Measurements from ENCODE around the gene OLFM2. TPM values are rescaled to one million over a fixed set of nuclear protein-coding genes. Genes with fewer than 3 reads are reported as not detected.
"Not testable (repeated sequence)": the region's sequence is repeated elsewhere in the genome, so short reads cannot be mapped to it uniquely, and the experiment has no call there.

The OLFM2 gene
- total RNA-seq, 1 donor from 2014 or later: 0.79 TPM

DNA sequence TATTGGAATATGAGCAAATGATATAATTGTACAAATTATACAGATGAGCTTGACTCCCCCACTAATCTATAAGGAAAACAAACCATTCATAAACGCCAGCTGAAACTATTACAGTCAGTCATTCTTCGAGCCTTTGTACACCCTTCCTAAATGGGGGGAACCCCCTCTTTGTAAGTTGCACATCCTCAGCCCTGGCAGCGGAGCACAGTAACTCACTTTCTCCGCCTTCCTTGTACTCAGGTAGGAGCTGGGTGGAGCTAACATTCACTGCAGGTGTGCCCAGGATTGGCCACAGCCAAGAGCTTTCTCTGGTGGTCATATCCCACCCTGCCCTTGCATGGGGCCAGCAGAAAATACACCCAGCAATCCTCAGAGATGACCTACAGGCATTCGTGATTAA, 72.6 kb downstream of the OLFM2 start:
- DNase-seq (ENCODE audit: low read depth in 2 of 2): no peak

DNA sequence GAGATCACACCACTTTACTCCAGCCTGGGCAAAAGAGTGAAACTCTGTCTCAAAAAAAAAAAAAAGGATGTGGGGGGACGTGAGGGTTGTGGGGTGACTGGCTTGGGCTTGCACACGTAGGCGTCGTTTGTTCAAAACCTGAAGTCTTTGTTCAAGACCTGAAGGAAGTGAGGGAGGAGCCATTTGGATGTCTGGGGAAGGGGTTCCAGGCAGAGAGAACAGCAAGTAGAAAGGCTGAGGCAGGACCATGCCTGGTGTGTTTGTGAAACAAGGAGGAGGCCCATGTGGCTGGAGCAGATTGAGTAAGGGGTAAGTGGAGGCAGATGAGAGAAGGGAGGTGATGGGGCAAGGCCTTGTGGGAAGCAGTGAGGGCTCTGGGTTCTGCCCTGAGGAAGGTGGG, 73.4 kb downstream of the OLFM2 start:
- DNase-seq (ENCODE audit: low read depth in 2 of 2): no peak

DNA sequence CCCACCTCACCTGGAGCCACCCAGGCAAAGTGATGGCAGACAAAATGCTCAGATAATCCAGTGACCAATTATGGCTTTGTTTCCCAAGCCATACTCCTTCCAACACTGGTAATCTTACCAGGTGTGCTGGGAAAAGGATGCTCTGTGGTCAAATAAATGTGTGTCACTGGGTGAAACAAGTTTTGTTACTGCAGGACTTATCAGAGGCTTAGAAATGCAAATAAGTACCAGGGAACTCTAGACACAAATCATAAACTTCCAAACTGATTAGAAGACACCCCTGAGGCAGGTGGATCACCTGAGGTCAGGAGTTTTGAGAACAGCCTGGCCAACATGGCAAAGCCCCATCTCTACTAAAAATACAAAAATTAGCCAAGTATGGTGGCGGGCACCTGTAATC, 74.8 kb downstream of the OLFM2 start:
- DNase-seq (ENCODE audit: low read depth in 2 of 2): no peak

DNA sequence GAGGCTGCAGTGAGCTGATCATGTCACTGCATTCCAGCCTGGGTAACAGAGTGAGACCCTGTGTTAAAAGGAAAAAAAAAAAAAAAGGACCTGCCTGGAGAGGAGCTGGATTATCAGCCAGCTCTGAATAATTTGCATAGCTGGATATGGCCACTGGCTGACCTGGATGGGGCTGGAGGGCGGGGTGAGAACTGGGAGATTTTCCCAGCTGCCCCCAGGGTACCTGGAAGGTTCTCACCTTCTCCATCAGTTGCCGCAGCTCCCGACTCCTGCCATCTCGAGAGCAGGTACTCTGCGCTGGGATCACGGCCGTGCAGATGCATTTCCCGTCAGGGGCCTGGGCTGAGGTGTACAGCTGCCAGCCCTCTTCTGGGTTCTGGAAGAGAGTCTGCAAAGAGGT, 75.9 kb downstream of the OLFM2 start:
- no peak for DNase-seq (ENCODE audit: low read depth in 2 of 2)

DNA sequence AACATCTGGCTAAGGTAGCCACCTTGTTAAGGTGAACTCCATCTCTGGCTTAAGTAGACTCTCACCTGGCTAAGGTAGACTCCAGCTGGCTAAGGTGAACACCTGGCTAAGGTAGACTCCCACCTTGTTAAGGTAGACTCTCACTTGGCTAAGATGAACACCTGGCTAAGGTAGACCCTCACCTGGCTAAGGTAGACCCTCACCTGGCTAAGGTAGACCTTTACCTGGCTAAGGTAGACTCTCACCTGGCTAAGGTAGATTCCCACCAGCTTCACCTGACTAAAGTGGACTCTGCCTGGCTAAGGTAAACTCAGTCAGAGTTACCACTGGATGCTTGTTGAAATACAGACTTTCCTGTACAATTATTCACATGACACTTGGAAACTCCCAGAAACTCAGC, 77.5 kb downstream of the OLFM2 start:
- DNase-seq (ENCODE audit: low read depth in 2 of 2): no peak

DNA sequence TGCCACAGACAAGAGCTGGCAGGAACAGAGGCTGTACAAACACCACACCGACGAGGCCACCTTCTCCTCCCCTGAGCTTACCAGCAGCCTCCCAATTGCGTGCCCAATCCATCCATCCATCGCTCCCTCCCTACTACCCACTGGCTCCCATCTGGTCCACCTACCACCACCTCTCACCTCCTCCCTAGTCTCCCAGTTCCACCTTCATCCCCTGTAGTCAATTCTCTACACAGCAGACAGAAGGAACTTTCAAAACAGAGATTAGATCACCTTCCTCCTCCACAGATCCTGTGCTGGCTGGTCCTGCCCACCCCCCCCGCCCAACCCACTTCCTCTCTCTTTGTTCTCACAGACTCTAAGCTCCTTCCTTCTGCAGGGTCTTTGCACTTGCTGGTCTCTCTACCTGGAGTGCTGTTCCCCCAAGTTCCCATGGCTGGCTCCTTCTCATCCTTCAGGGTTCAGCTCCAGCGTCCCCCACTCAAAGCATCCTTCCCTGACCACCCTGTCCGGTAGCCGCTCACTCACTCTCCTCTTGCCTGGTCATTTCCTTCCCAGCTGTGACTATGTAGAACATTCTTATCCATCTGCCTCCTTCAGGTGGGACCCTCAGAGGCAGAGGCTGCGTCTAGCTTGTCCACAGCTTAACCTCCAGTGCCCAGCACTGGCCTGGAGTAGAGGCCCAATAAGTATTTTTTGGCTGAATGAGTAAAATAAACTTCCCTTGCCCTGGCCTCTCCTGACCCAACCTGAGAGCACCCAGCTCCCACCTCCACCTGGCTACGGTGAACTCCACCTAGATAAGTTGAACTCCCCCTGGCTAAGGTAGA, 78.2 kb downstream of the OLFM2 start:
- DNase-seq (ENCODE audit: low read depth in 2 of 2): no peak

DNA sequence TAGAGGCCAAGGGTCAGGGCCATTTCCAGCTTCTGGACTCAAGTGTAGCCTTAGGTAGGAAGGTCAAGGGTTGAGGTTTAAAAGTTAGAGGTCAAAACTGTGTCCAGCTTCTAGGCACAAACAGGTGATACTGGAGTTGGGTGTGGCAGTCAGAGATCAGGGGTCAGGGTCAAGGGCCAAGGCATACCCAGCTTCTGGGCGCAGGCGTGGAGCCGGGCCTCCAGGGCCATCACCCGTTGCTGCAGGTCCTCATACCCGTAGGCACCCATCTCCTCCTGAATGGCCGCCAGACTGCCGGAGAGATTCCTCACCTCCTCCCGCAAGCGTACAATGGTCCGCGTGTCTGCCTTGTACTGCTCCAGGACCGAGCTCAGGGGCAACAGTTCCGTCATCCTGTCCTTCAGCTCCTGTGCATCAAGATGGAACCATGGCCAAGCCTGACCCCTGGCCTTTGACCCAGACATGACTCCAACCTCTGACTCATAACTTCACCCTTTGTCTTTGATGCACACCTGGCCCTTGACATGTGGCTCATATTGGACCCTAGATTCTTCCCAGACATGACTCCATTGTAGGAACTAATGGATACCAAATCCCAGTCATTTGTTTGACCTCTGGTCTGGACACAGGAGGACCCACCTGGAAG, 79.1 kb downstream of the OLFM2 start:
- DNase-seq (ENCODE audit: low read depth in 2 of 2): no peak

DNA sequence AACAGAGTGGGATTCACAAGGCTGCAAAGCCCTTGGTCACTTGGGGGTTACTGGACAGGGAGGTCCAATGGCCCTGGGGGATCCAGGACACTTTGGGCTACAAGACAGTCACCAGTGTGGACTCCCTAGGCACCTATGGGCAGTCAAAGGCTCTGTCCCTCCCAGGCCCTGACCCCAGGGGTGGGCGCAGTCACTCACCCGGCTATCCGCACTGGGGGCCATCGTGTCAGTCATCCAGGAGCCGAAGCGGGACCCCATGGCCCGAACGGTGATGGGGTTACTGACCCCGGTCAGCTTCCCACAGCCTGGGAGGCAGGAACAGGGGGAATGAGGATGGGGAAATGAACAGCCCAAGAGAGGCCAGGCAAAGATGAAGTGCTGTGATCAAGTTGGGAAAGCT, 79.7 kb downstream of the OLFM2 start:
- DNase-seq (ENCODE audit: low read depth in 2 of 2): no peak

DNA sequence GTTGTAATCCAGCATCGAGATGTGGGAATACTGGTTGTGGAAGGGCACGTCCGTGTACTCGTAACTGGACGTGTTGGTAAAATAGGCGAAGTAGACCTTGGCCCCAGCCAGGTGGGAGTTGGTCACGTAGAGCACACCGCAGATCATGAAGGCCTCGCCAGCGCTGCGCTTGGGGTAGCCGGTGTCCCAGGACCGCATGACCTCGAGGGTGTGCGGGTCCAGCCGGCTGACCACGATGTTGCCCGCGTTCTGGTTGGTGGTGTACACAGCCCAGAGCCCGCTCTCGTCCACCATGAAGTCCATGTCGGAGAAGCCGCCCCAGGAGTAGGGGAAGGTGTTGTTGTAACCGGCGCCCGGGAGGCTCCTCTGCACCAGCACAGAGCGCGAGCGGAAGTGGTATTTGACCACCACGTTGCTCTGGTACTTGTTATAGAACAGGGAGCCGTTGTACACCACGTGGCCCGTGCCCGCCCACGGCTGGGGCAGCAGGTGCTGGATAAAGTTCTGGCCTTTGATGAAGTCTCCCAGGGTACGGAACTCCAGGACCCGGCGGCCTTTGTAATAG, 82.0 kb downstream of the OLFM2 start:
- DNase-seq (ENCODE audit: low read depth in 2 of 2): no peak

DNA sequence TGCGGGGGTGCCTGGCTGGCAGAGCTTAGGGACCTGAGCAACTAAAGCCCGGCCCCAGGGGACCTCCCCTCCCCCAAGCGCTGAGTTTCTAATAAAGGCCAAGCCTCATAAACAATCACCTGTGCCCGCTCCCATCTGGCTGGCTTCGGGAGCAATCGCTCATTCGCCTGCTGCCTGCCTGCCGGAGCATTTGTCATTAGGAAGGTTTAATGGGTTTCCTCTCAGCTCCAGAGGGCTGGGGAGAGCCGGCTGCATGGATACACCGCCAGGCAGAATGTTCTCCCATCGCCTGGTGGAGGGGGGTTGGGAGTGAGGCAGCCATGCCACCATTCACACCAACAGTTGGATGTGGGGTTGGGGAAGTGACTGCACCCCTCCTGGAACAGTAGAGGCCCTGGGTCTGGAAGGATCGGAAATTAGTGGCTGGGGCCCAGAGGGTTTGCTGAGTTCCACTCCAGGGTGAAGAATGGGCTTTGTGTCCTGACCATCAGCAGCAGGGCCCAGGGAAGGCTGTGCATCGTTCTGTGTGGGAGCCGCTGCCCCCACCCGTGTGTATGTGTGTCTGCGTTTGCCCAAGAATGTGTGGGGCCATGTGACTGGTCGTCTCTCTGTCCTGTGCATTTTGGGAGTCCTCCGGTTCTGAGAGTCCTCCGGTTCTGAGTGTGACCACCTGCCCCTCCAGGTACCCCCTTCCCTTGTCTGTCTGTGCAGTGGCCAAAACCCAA, 85.9 kb downstream of the OLFM2 start:
- DNase-seq (ENCODE audit: low read depth in 2 of 2): no peak

DNA sequence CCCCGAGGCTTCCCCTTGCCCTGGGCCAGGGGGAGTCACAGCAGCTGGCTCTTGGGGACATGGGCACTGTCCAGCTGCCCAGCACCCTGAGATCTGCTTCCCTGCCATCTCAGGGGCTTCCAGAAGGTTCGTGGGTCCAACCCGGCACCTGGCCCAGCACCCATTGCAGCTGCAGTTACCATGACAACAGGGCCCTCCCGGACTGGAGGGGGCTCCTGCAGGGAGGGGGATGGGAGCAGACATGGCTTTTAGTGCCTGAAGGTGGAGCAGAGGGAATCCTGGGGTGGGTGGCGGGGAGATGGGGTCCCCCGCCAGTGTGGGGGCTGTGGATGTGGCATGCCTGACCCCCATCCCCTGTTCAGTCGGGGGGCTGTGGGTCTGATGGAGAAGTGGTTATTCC, 86.5 kb downstream of the OLFM2 start:
- DNase-seq (ENCODE audit: low read depth in 2 of 2): no peak

DNA sequence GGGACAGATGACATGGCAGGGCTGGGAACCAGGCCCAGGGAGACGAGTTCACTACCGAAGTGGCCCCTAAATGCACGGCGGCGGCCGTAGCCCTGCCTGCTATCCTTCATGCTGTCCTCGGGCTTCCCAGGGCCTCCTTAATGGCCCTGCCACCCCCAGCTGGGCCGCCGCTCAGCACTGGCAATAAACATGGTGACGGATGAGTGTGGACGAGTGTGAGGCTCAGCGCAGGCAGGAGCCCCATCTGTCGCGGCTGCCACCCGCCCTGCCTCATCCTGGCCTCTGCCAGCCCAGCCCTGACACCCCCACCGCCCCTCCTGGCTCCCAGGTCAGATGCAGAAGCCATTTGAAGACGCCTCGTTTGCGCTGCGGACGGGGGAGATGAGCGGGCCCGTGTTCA, 87.6 kb downstream of the OLFM2 start:
- no peak for DNase-seq (ENCODE audit: low read depth in 2 of 2)

DNA sequence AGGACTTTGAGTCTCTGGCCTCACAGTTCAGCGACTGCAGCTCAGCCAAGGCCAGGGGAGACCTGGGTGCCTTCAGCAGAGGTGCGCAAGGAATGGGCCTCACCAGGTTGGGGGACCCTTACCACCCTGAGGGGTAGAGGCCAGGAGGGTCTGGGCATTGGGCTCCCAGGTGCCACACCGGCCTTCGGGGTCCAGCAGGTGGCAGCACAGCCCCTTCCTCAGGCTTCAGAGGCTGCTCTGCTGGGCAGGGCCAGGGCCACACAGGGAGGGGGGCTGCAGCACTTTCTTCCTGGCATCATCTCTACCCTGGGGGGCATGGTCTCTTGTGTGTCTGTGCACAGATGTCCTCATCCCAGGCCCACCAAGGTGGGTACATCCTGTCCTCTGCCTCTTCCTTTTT, 88.3 kb downstream of the OLFM2 start:
- DNase-seq (ENCODE audit: low read depth in 2 of 2): peak in 1 of 2 donors; percentile 45

DNA sequence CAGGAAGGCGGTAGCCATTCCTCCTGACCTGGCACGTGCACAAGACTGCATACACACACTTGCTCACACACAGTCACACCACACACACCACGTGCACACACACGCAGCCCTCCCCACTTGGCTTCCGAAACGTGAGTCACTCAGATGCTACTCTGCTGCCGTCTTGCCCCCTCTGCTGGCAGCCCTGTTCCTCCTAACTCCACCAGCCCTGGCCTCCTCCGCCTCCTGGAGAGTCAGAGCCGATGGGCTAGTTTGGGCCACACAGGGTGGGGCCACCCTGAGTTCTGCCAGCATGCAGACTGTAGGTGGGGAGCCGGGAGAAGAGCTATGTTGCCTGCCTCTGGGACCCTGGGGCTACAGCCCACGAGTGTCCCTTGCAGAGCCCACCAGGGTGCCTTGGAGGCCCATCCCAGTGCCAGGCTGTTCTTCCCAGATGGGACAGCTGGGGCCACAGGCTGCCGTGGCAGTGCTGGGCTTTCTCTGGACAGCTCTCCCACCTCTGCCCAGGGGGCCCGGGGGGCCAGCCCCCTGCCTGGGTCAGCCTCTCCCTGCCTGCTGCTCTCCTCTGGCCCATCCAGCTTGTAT, 89.1 kb downstream of the OLFM2 start:
- DNase-seq (ENCODE audit: low read depth in 2 of 2): peak; percentile 81 to 91

DNA sequence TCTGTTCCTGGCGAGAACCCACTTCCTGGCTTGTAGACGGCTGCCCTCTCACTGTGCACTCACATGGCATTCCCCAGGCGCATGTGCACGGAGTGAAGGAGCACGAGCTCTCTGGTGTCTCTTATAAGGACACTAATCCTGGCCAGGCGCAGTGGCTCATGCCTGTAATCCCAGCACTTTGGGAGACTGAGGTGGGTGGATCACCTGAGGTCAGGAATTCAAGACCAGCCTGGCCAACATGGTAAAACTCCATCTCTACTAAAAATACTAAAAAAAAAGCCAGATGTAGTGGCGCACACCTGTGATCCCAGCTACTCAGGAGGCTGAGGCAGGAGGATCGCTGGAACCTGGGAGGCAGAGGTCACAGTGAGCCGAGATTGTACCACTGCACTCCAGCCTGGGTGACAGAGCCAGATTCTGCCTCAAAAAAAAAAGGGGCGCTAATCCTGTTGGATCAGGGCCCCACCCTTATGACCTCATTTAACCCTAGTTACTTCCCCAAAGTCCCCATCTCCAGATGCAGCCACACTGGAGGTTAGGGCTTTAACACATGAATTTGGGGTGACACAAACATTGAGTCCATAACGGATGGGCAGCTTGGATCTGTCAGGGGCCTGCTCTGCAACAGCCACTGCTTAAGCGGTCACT, 92.6 kb downstream of the OLFM2 start:
- not testable (repeated sequence) for DNase-seq (ENCODE audit: low read depth in 2 of 2)

DNA sequence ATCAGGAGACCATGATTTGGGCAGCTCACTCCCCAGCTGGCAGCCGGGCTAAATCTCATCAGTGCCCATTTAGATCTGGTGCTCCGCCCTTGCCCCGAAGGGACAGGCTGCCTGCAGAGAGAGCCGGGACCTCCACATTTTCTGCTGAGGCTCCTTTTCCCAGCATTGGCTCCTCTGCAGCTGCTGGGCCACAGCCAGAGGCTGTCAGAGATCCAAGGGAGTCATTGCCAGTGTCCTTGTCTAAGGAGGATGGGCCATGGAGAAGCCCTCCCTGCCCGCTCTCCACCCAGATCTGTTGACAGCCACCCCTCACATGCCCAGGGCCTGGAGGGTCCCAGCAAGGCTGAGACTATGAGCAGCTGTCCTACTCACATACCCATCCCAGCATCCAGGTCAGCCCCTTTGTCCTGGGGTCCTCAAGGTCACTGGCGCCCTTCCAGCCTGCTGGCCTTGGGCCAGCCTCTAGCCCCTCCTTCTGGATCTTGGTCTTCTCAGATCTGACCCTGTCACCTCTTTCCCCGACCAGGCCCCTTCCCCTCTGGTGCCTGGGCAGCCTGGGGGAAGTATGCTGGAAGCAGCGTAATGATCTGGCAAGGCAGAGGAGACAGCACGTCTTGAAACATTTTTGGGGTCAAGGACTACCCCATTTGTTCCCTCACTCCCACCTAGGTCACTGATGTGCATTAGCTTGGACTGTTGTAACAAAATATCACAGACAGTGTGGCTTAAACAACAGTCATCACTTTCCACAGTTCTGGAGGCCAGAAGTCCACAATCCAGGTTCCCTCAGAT, 93.3 kb downstream of the OLFM2 start:
- no peak for DNase-seq (ENCODE audit: low read depth in 2 of 2)

DNA sequence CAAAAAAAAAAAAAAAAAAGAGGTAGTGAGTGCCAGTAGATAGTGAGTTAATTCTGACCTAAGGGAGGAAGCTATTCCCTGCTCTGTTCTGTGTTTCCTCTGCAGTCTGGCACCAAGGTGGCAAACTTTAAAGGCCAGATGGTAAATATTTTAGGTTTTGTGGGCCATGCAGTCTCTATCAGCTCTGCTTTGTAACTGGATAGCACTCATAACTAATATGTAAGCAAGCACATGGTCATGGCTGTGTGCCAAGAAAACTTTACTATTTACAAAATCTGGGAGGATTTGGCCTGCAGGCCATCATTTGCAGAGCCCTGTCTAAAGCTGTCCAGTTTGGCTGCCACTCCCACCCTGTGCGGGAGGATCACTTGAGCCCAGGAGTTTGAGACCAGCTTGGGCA, 96.9 kb downstream of the OLFM2 start:
- no peak for DNase-seq (ENCODE audit: low read depth in 2 of 2)

DNA sequence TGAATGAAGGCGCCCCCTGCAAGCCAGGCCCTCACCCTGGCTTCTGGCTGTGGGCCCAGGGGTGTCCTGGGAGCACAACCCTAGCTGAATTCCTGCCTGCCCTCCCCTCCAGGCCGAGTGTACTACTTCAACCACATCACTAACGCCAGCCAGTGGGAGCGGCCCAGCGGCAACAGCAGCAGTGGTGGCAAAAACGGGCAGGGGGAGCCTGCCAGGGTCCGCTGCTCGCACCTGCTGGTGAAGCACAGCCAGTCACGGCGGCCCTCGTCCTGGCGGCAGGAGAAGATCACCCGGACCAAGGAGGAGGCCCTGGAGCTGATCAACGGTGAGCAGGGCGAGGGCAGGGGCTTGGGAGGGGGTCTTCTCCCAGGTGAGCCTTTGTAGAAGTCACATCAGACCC, 98.0 kb downstream of the OLFM2 start:
- DNase-seq (ENCODE audit: low read depth in 2 of 2): no peak

DNA sequence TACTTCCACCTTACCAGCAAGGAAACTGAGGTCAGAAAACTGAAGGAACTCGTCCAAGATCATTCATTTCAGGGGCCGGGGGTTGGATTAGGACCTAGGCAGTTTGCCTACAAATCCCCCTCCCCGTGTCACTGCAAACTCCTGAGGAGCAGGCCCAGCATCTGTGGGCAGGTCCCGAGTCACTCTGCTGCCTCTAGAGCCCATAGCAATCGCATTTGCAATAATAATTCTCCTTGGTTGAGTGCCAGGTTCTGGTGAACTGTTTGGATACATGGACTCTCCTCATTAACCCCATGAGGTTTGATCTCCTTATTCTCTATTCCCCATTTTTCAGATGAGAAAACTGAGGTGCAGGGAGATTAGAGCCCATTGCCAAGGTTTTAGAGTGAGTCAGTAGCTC, 100.3 kb downstream of the OLFM2 start:
- peak; percentile 31 to 34 for DNase-seq (ENCODE audit: low read depth in 2 of 2)

DNA sequence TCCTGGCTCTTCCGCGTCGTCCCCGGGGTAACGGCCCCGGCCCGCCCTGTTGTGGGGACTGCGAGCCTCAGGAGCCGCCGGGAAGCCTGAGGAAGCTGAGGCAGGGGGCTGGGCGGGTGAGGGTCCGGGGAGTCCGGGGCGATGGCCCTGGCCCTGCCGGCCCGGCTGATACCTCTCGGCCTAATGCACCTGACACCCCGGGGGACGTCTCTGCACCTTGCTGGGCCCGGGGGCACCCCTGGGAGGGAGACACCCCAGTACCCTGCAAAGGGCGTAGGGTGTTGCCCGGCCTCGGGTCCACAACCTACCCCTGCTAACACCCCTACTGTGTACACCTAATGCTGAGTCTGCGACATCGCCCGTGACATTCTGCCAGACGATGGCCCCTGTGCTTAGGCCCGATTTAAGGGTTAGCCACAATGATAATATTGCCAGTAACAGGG, 100.8 kb downstream of the OLFM2 start:
- DNase-seq (ENCODE audit: low read depth in 2 of 2): no peak
